ENCODE results near the gene ARIH1. TPM values are rescaled to one million over a fixed set of nuclear protein-coding genes. Genes with fewer than 3 reads are reported as not detected.
"Not testable (repeated sequence)": the region's sequence is repeated elsewhere in the genome, so short reads cannot be mapped to it uniquely, and the experiment has no call there.

ARIH1 gene
- total RNA-seq, 4 donors from 2014 or later = 30.6 to 58.6 (median 45.1) TPM

GRCh38 chr15:72592097-72592496 lies 118.0 kb downstream of the ARIH1 start:
- Histone ChIP-seq H3K4me1 (no peaks in the 10 kb centered on the region), H3K4me3 (no peak overlapping the region), H3K36me3 (no peaks in the 10 kb centered on the region), H3K27me3 (no peaks in the 10 kb centered on the region), H3K9me3 (no peaks in the 10 kb centered on the region), H3K27ac (no peak overlapping the region)
- WGBS, 2 donors = 67 to 75% methylated on average over 2 of the region's 2 CpGs
- DNase-seq (ENCODE audit: low spot score in 2 of 2) = no peak
- TF ChIP-seq CTCF (IDR thresholded peaks at IDR 0.05) (no peak), POLR2A (IDR thresholded peaks at IDR 0.05) (no peak), EP300 (IDR thresholded peaks at IDR 0.05) (no peak)

- H3K4me1 ChIP-seq = no peaks in the 10 kb centered on the region
- no peak for DNase-seq (ENCODE audit: low spot score in 2 of 2)
- WGBS, 2 donors = 58 to 67% methylated on average over 2 of the region's 2 CpGs
- TF ChIP-seq EP300 (IDR thresholded peaks at IDR 0.05) (no peak), POLR2A (IDR thresholded peaks at IDR 0.05) (no peak), CTCF (IDR thresholded peaks at IDR 0.05) (no peak)
- no peak overlapping the region for H3K27ac ChIP-seq
- H3K27me3 ChIP-seq = no peaks in the 10 kb centered on the region
- H3K9me3 ChIP-seq = no peaks in the 10 kb centered on the region
- H3K4me3 ChIP-seq = no peak overlapping the region
- H3K36me3 ChIP-seq = no peaks in the 10 kb centered on the region
Measured at GRCh38 chr15:72592676-72593075, 118.5 kb downstream of the ARIH1 start.

- no peak for TF ChIP-seq POLR2A (IDR thresholded peaks at IDR 0.05)
- no peak for TF ChIP-seq EP300 (IDR thresholded peaks at IDR 0.05)
- no peak for TF ChIP-seq CTCF (IDR thresholded peaks at IDR 0.05)
- 93 to 96% methylated on average over 4 of the region's 4 CpGs for WGBS, 2 donors
- Histone ChIP-seq H3K27me3 (no peaks in the 10 kb centered on the region), H3K27ac (no peak overlapping the region), H3K9me3 (no peaks in the 10 kb centered on the region), H3K4me1 (no peaks in the 10 kb centered on the region), H3K36me3 (no peaks in the 10 kb centered on the region), H3K4me3 (no peak overlapping the region)
- DNase-seq (ENCODE audit: low spot score in 2 of 2) = no peak
Measured at GRCh38 chr15:72593838-72594237, 119.7 kb downstream of the ARIH1 start.

- 8% methylated on average over 2 of the region's 2 CpGs for WGBS, 2 donors
- H3K27me3 ChIP-seq = no peaks in the 10 kb centered on the region
- no peaks in the 10 kb centered on the region for H3K9me3 ChIP-seq
- TF ChIP-seq CTCF (IDR thresholded peaks at IDR 0.05) (peak; percentile 54 to 57 (median 55)), EP300 (IDR thresholded peaks at IDR 0.05) (no peak)
- no peak overlapping the region for H3K27ac ChIP-seq
- H3K36me3 ChIP-seq = no peaks in the 10 kb centered on the region
- H3K4me3 ChIP-seq = no peak overlapping the region
- DNase-seq (ENCODE audit: low spot score in 2 of 2) = peak in 1 of 2 donors; percentile 48
- H3K4me1 ChIP-seq = no peaks in the 10 kb centered on the region
Measured at GRCh38 chr15:72599855-72600464, 125.8 kb downstream of the ARIH1 start.

GRCh38 chr15:72604794-72605193 lies 130.7 kb downstream of the ARIH1 start:
- 89 to 91% methylated on average over 4 of the region's 4 CpGs for WGBS, 2 donors
- TF ChIP-seq CTCF (IDR thresholded peaks at IDR 0.05) = no peak
- no peak for TF ChIP-seq EP300 (IDR thresholded peaks at IDR 0.05)
- TF ChIP-seq POLR2A (IDR thresholded peaks at IDR 0.05) = no peak
- no peak overlapping the region for H3K27ac ChIP-seq
- DNase-seq (ENCODE audit: low spot score in 2 of 2) = no peak
- H3K4me3 ChIP-seq = no peak overlapping the region
- H3K36me3 ChIP-seq = peaks cover 0 to 7% (median 0%) of the 10 kb centered on the region in 3 donors
- H3K4me1 ChIP-seq = no peaks in the 10 kb centered on the region
- no peaks in the 10 kb centered on the region for H3K9me3 ChIP-seq
- H3K27me3 ChIP-seq = no peaks in the 10 kb centered on the region

- not testable (repeated sequence) for H3K27ac ChIP-seq; H3K9me3 ChIP-seq; H3K4me3 ChIP-seq; H3K4me1 ChIP-seq; DNase-seq (ENCODE audit: low spot score in 2 of 2); H3K27me3 ChIP-seq
- 92 to 100% methylated on average over 3 of the region's 3 CpGs for WGBS, 2 donors
- H3K36me3 ChIP-seq = peaks cover 0 to 20% (median 0%) of the 10 kb centered on the region in 3 donors
Measured at GRCh38 chr15:72608084-72608483, 134.0 kb downstream of the ARIH1 start.
